Epidermal melanocyte (primary cell): Measurements from ENCODE around the gene GTPBP6.
"Not testable (repeated sequence)": the region's sequence is repeated elsewhere in the genome, so short reads cannot be mapped to it uniquely, and the experiment has no call there.

Experiments
- DNase-seq: peaks from one replicate; pipeline ENCODE4 v3.0.0; 2011; ENCODE audit warnings: low spot score; ENCODE audit not compliant: insufficient read length

Gene GTPBP6

GRCh38 chrX:318068-318738 lies 393 bp downstream of the GTPBP6 start:
- DNase-seq = peak; percentile 99

GRCh38 chrX:317424-318067 lies 1.1 kb downstream of the GTPBP6 start:
- peak; percentile 83 for DNase-seq

- no peak for DNase-seq
Observed at GRCh38 chrX:316351-317325, 2.0 kb downstream of the GTPBP6 start.

- no peak for DNase-seq
Observed at GRCh38 chrX:314781-315595, 3.6 kb downstream of the GTPBP6 start.

- DNase-seq = no peak
Observed at GRCh38 chrX:314049-314448, 4.5 kb downstream of the GTPBP6 start.

GRCh38 chrX:313546-313945 lies 5.0 kb downstream of the GTPBP6 start:
- DNase-seq = no peak

- no peak for DNase-seq
Observed at GRCh38 chrX:312621-313331, 5.8 kb downstream of the GTPBP6 start.

GRCh38 chrX:311156-312129 lies 7.2 kb downstream of the GTPBP6 start:
- DNase-seq = peak; percentile 14

GRCh38 chrX:310621-311155 lies 7.9 kb downstream of the GTPBP6 start:
- peak; percentile 7 for DNase-seq

- no peak for DNase-seq
Observed at GRCh38 chrX:308821-309520, 9.6 kb downstream of the GTPBP6 start.

- DNase-seq = peak; percentile 17
Observed at GRCh38 chrX:307261-308111, 11.1 kb downstream of the GTPBP6 start.

GRCh38 chrX:306614-307251 lies 11.9 kb downstream of the GTPBP6 start:
- not testable (repeated sequence) for DNase-seq

GRCh38 chrX:305781-306613 lies 12.6 kb downstream of the GTPBP6 start:
- DNase-seq = peak; percentile 11

- DNase-seq = peak; percentile 10
Observed at GRCh38 chrX:302975-303374, 15.6 kb downstream of the GTPBP6 start.

- no peak for DNase-seq
Observed at GRCh38 chrX:300334-300733, 18.3 kb downstream of the GTPBP6 start.

- DNase-seq = peak; percentile 17
Observed at GRCh38 chrX:298993-299392, 19.6 kb downstream of the GTPBP6 start.
